HEK293T (cell line): ENCODE data around the gene TP53I11.

Experiments used
- CTCF ChIA-PET: fragments of 350-600 bp; formaldehyde crosslinking; extraction: SDS; loops from one replicate; lab custom pipeline; 2021; ENCODE audit warnings: antibody characterized with exemption, inconsistent platforms; lab: Yijun Ruan, JAX
- POLR2A ChIA-PET: fragments of 350-600 bp; formaldehyde crosslinking; extraction: SDS; loops from one replicate; lab custom pipeline; 2020; ENCODE audit warnings: antibody characterized with exemption, inconsistent platforms; lab: Yijun Ruan, JAX
- DNase-seq: peaks from one replicate; pipeline ENCODE4 v3.0.0; 2012; ENCODE audit warnings: mixed read lengths; ENCODE audit errors: extremely low spot score
- ARNT ChIP-seq: fragments of 450-650 bp; IDR thresholded peaks from 2 replicates; pipeline ENCODE4 v1.6.1; 2017; ENCODE audit warnings: mild to moderate bottlenecking
- BHLHE40 ChIP-seq: fragments of 450-650 bp; IDR thresholded peaks from 2 replicates; pipeline ENCODE4 v1.6.1; 2016; ENCODE audit warnings: mild to moderate bottlenecking, moderate library complexity, borderline replicate concordance
- CTBP1 ChIP-seq: fragments of 450-650 bp; IDR thresholded peaks from 2 replicates; pipeline ENCODE4 v1.6.1; 2016; ENCODE audit warnings: borderline replicate concordance
- ELF4 ChIP-seq: fragments of 450-650 bp; IDR thresholded peaks from 2 replicates; pipeline ENCODE4 v1.6.1; 2017; ENCODE audit warnings: antibody characterized with exemption
- FOXA1 ChIP-seq: fragments of 450-650 bp; IDR thresholded peaks from 2 replicates; pipeline ENCODE4 v1.6.1; 2016; ENCODE audit warnings: mild to moderate bottlenecking
- FOXK2 ChIP-seq: fragments of 450-650 bp; IDR thresholded peaks from 2 replicates; pipeline ENCODE4 v1.6.1; 2016; ENCODE audit warnings: mild to moderate bottlenecking
- FOXM1 ChIP-seq: fragments of 450-650 bp; IDR thresholded peaks from 2 replicates; pipeline ENCODE4 v1.6.1; 2017; ENCODE audit warnings: mild to moderate bottlenecking, borderline replicate concordance
- HDGF ChIP-seq: fragments of 450-650 bp; IDR thresholded peaks from 2 replicates; pipeline ENCODE4 v1.6.1; 2017; ENCODE audit warnings: antibody characterized with exemption, borderline replicate concordance
- L3MBTL2 ChIP-seq: fragments of 450-650 bp; conservative IDR thresholded peaks from 2 replicates; pipeline ENCODE4 v1.6.1; 2016; ENCODE audit warnings: mild to moderate bottlenecking
- LEF1 ChIP-seq: fragments of 450-650 bp; IDR thresholded peaks from 2 replicates; pipeline ENCODE4 v1.6.1; 2017; ENCODE audit warnings: mild to moderate bottlenecking, borderline replicate concordance
- NFRKB ChIP-seq: fragments of 450-650 bp; IDR thresholded peaks from 2 replicates; pipeline ENCODE4 v1.6.1; 2016; ENCODE audit warnings: mild to moderate bottlenecking, moderate library complexity
- PKNOX1 ChIP-seq: fragments of 450-650 bp; IDR thresholded peaks from 2 replicates; pipeline ENCODE4 v1.6.1; 2016
- SP1 ChIP-seq: fragments of 450-650 bp; IDR thresholded peaks from 2 replicates; pipeline ENCODE4 v1.6.1; 2017
- SUZ12 ChIP-seq: fragments of 450-650 bp; IDR thresholded peaks from 2 replicates; pipeline ENCODE4 v1.6.1; 2016; ENCODE audit warnings: mild to moderate bottlenecking
- TARDBP ChIP-seq: fragments of 450-650 bp; IDR thresholded peaks from 2 replicates; pipeline ENCODE4 v1.6.1; 2016
- ZNF384 ChIP-seq: fragments of 450-650 bp; IDR thresholded peaks from 2 replicates; pipeline ENCODE4 v1.6.1; 2016

TP53I11 gene

GRCh38 chr11:44909557-44909956, 41.1 kb downstream of the TP53I11 start:
- ChIA-PET POLR2A (no interaction called here), CTCF (no interaction called here)
- DNase-seq, result no peak
- no peak for TF ChIP-seq ARNT
- TF ChIP-seq L3MBTL2, result no peak
- TF ChIP-seq FOXA1, result no peak
- no peak for TF ChIP-seq PKNOX1
- TF ChIP-seq SUZ12, result no peak
- TF ChIP-seq ELF4, result no peak
- no peak for TF ChIP-seq SP1
- no peak for TF ChIP-seq TARDBP
- TF ChIP-seq ZNF384, result no peak
- no peak for TF ChIP-seq LEF1
- no peak for TF ChIP-seq BHLHE40
- no peak for TF ChIP-seq HDGF
- TF ChIP-seq CTBP1, result no peak

- DNase-seq, result no peak
- TF ChIP-seq SP1 (no peak), L3MBTL2 (no peak), BHLHE40 (no peak), NFRKB (no peak)
- POLR2A ChIA-PET, result no interaction called here
- CTCF ChIA-PET, result interaction anchor here (1.1 to 1.5 kb wide), 3 partner anchors 12 to 289 kb away, joined by 3 to 5 read pairs (median 4); no protein-coding TSS in a partner anchor
Measured at GRCh38 chr11:44906649-44907048, 44.0 kb downstream of the TP53I11 start.

GRCh38 chr11:44905131-44905866, 45.4 kb downstream of the TP53I11 start:
- DNase-seq, result no peak
- CTCF ChIA-PET, result no interaction called here
- TF ChIP-seq ELF4 (no peak), BHLHE40 (no peak), TARDBP (no peak), HDGF (no peak), L3MBTL2 (no peak), LEF1 (no peak), CTBP1 (no peak), FOXA1 (no peak), SUZ12 (no peak), FOXM1 (no peak), NFRKB (no peak), ARNT (no peak), ZNF384 (no peak), PKNOX1 (no peak)
- POLR2A ChIA-PET, result no interaction called here

- no peak for DNase-seq
- ChIA-PET POLR2A (no interaction called here), CTCF (interaction anchor here (0.5 kb wide), 1 partner anchor 54 kb away, joined by 4 read pairs; no protein-coding TSS in a partner anchor)
- no peak for TF ChIP-seq FOXK2
- no peak for TF ChIP-seq TARDBP
- no peak for TF ChIP-seq BHLHE40
- TF ChIP-seq NFRKB, result no peak
- no peak for TF ChIP-seq HDGF
- TF ChIP-seq ELF4, result no peak
- no peak for TF ChIP-seq ZNF384
- no peak for TF ChIP-seq FOXA1
- no peak for TF ChIP-seq CTBP1
- TF ChIP-seq LEF1, result no peak
- TF ChIP-seq PKNOX1, result no peak
Measured at GRCh38 chr11:44904261-44905020, 46.2 kb downstream of the TP53I11 start.

GRCh38 chr11:44903518-44903917, 47.2 kb downstream of the TP53I11 start:
- TF ChIP-seq SUZ12, result no peak
- no peak for TF ChIP-seq NFRKB
- no peak for TF ChIP-seq FOXK2
- TF ChIP-seq ZNF384, result no peak
- no peak for TF ChIP-seq FOXM1
- ChIA-PET CTCF (no interaction called here), POLR2A (no interaction called here)
- no peak for DNase-seq

- TF ChIP-seq SUZ12 (no peak), FOXM1 (no peak), TARDBP (no peak), SP1 (no peak), FOXK2 (no peak), L3MBTL2 (no peak), HDGF (no peak), ELF4 (no peak), PKNOX1 (no peak), NFRKB (no peak), BHLHE40 (no peak), ZNF384 (no peak), ARNT (no peak), CTBP1 (no peak)
- ChIA-PET CTCF (no interaction called here), POLR2A (no interaction called here)
- no peak for DNase-seq
Measured at GRCh38 chr11:44903035-44903434, 47.6 kb downstream of the TP53I11 start.
